Stimulated activated CD4-positive, alpha-beta T cell treated with anti-CD3 and anti-CD28 coated beads, TNF-alpha, amount 100 ng/mL, for 1 hour (primary cell): ENCODE measurements around the gene CARS1.
"Not testable (repeated sequence)": the region's sequence is repeated elsewhere in the genome, so short reads cannot be mapped to it uniquely, and the experiment has no call there.

Experiments
- DNase-seq, 3 donors: peaks; one replicate each; pipeline ENCODE4 v3.0.0-alpha.2; 2020; ENCODE audit warnings: low read depth in 3 of 3, low spot score in 1 of 3

The CARS1 gene

DNA sequence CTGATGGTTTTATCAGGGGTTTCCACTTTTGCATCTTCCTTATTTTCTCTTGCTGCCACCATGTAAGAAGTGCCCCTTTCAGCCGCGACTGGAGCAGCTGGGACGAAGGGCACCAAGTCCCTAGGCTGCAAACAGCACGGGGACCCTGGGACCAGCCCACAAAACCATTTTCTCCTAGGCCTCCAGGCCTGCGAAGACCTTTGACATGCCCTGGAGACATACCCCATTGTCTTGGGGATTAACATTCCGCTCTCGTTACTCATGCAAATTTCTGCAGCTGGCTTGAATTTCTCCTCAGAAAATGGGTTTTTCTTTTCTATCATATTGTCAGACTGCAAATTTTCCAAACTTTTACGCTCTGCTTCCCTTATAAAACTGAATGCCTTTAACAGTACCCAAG lies 6.7 kb upstream of the CARS1 start:
- not testable (repeated sequence) for DNase-seq

DNA sequence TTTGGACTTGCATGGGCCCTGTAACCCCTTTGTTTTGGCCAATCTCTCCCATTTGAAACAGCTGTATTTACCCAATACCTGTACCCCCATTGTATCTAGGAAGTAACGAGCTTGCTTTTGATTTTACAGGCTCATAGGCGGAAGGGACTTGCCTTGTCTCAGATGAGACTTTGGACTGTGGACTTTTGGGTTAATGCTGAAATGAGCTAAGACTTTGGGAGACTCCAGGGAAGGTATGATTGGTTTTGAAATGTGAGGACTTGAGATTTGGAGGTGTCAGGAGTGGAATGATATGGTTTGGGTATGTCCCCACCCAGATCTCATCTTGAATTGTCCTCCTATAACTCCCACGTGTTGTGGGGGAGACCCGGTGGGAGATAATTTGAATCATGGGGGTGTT lies 6.2 kb upstream of the CARS1 start:
- DNase-seq: not testable (repeated sequence)

DNA sequence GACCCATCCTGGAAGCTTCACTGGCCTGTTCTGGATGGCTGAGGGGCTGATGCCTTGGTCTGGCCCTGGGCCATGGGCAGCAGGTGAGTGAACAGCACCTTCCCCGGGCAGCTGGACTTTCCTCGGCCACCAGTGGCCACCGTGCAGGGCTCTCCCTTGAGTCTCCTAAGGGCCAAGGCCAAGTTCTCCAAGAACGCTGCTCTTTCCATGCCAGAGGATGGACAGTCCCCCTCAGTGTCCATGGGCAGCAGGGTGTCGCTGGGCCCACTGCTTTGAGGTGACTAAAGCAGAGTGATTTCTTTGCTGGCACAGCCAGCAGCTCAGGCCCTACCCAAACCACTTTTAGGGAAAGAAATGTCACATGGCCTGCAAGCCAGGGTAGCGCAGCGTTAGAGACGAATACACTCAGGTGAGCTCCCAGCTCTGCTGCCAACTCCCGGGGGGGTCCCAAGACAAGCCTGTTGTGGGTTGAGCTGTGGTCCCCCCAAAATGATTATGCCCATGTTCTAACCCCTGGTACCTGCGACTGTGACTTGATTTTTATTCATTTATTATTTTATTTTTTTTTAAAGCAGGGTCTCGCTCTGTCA lies 3.3 kb upstream of the CARS1 start:
- DNase-seq: no peak

DNA sequence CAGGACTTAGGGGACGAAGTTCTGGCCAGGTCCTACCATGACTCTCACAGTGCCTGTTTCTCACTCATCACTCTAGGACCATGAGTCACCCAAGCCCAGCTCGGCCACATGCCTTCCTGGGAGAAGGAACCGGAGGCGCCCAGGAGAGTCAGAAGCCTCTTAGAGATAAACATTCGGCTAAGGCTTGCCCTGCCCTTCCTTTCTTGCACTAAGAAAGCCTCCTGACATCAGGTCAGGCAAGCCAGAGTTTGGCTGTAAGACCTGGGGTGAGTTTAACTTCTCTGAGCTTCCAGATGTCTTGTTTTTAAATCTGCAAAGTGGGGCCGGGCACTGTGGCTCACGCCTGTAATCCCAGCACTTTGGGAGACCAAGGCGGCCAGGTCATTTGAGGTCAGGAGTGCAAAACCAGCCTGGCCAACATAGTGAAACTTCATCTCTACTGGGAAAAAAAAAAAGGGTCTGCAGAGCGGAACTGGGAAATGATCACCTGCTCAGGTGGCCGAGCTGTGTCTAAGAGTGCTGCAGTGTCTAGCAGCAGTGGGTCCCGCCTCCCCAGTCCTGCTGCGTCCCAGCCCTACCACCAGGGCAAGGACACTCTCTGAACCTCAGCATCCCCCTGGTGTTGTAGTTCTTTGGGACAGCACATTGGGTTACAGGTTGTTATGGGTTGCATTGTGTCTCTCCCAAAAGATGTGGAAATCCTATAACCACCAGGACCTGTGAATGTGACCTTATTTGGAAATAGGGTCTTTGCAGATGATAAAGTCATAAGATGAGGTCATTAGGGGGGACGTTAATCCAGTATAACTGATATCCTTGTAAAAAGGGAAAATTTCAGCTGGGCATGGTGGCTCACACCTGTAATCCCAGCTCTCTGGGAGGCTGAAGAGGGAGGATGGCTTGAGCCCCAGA lies 1.8 kb upstream of the CARS1 start:
- no peak for DNase-seq

DNA sequence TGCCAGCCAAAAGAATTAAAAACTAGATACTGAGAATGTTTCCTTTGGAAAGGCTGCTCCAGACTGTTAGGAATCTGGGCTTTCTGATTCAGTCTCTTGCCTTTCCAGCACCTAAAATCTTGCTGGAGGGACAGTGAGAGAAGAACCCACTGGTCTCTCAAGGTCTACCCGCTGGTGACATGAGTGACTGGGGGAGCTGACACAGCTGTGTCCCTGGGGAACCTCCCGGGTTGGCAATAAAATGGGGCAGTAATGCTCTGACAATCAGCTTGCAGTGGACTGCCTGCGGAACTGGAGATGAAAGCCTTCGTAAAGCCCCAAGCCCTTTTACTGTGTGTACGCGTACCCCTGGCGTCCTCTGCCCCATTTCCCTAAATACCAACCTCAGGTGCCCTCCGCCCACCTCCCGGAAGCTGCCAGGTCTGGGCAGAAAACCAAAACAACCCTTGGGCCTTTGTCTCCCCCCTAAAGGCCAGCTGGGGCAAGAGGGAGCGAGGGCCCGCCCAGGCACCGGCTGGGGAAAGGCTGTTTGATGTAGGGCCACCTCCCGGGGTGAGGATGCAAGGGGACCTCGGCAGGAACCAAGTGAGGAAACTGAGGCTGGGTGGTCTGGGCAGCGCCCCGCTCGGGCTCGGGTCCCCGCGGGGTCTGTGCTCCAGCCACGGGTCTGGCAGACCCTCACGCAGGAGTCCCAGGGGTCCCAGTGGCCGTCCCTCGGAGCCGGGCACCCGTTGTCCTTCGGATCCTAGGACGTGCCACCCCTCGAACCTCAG lies 741 bp downstream of the CARS1 start:
- no peak for DNase-seq

DNA sequence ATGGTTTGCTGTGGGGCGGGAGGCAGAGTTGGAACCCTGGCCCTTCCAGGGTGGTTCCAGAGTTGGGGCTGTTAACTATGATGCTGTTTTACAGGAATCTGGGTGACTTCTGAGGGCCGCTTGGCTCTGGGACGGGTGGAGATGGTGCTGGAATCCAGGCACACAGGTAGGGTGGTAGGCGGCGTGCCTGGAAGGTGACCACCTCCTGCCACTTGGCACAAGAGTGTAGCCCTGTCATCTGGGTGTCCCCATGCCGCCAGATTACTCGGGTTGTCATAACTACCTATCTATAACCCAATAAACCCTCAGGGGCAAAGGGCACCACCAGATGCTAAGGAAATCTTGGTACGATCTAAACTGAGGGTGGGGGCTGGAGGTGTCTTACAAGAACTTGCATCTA lies 1.3 kb downstream of the CARS1 start:
- no peak for DNase-seq

DNA sequence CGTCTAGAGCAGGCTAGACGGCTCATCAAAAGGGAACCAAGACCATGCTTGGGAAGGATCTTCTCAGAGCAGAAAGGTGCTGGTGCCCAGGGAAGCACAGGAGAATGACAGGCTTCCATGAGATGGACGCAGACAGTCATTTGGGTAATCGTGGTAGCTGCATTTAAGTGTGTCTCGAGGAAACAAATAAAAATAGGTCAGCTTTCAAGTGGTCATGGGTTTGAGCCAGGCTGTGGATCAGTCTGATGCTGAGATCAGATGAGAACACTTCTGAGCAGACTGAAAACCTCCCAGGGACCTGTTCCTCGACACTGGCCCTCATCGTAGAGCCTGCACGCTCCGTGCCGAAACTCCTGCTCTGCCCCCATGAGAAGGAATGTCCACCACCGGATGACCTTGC lies 4.7 kb downstream of the CARS1 start:
- no peak for DNase-seq

DNA sequence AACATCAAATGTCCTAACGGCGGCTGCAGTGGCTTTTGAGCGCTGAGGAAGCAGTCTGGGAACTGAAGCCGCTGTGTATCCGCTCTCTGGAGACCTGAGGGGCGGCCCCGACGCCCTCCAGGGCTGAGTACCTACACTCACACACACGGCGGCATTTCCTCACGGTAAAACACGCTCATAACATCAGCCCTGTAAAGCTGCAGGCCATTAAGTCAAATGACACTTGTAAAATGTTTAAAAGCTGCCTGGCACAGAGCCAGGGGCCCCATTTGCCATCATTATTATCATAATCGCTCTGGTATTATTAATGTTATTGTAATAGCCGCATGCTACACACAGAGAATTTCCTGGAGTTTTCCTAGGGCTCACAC lies 5.1 kb downstream of the CARS1 start:
- no peak for DNase-seq

DNA sequence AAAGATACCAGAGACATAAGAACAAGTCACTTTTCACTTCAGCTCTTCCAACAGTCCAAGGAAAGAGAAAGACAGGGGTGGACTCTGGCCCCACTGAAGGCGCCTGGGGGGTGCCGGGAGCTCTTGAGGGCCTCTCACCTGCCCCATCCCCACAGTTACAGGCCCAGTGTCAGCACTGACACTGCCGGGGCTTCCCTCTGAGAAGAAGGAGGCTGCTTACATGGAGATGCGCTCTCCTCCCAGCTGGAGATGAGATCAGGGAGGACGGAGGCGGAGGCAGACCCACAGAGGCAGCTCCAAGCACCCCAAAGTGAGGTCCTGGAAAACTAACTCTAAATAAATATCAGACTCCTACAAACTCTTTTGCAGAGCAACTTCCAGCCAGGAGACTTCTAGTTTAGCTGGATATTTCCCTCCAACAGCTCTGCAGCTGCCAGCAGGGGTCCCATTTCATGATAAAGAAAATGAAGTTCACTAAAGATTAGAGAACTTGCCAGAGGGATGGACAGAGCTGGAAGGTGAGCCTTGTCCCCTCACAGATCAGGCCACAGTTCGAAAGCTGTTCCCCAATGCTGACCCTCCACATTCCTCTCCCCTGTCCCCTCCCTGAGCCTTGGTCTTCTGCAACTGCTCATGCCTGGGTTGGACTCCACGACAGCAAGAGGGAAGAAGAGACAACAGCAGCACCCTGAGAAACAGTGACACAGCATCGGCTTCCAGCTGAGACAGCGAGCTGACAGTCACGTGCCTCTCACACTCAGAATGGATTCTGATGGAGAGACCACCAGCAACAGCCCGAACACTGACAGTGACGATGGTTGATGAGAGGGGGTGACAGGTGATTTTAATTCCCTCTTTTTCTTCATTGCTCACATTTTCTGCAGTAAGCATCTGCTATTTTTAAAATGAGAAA lies 5.8 kb downstream of the CARS1 start:
- DNase-seq: no peak

DNA sequence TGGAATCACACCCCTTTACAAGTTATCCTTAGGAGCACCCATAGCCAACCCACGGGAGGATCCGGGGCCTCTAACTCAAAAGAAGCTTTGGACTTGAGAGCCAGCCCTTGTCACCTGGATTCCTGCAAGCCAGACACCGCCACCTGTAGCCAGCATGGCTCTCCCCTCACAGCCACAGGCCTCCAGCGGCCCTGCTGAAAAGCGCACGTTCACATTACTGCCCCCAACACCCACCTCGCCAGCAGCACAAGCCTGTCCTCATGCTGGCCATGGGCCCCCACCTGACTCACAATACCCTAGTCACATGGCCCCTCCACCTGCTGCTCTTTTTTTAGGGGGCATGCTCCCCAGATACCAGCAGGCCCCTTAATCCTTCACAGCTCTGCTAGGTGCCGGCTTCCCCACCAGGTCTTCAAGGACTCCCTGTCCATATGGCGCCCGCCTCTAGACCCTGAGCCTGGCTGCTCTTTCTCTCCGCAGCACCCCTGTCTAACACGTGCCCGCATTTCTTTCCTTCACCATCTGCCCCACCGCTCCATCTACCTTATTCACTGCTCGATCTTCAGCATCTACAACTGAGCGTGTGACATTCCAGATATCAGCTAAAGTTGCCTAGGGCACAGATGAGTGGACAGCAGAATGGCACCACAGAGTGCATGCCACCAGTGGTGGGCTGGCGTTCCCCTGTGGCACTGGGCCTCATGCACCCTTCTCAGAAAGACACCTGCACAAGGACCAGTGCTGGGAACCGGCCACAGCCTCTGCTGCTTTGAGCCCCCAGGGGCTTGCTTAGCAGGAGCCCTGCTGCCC lies 6.6 kb downstream of the CARS1 start:
- DNase-seq: no peak

DNA sequence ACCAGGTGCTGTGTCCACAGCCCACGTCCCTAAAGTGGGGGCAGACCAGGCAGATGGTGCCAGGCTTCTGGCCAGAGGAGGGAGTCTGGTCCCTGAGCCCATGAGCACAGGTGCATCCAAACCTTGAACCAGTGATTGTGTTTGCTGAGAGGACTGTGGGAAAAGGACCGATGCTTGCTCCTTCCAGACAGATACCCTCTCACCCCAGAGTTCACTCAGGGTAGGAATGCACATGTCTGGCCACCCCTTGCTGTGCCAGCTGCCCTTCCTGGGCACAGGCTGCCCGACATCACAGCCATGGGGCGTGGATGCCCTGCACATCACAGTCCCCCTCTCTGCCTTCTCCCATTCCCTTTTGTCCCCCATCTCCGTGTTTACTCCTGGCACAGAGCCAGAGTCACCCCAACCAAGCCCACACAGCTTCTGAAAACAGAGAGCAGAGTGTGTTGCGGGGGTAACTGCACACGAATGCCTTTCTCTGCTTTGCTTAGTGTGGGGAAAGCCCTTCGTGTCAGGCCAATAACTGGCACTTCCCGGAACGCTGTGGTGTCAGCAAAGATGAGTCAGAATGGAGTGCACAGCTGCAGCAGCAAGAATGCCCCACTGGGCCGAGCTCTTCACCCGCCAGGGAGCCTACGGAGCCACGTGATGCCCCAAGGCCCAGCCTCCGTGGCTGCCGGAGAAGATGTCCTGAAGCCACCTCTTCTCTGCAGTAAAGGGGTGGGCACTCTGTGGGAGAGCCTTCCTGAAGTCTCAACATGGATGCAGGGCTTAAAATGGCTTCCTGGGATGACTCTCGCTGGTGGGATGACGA lies 7.6 kb downstream of the CARS1 start:
- peak; percentile 27 to 66 (median 39) for DNase-seq

DNA sequence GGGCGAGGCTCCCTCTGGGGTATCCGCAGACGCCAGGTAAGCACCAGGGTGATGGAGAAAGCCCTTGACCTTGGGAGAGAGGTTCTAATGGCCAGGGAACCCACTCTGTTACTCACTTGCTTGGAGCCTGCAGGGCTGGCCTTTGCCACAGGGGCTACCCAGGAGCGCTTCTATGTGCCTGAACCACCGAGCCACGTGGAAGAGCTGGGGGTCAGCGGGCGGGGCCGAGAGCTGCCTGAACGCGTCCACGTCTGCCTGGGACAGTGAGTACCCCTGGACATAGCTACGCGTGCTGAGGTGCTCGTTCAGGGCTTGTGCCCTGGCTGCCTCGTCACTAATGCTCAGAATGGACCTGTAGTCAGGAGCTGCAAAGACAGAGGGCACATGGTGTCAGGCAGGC lies 9.6 kb downstream of the CARS1 start:
- DNase-seq: no peak

DNA sequence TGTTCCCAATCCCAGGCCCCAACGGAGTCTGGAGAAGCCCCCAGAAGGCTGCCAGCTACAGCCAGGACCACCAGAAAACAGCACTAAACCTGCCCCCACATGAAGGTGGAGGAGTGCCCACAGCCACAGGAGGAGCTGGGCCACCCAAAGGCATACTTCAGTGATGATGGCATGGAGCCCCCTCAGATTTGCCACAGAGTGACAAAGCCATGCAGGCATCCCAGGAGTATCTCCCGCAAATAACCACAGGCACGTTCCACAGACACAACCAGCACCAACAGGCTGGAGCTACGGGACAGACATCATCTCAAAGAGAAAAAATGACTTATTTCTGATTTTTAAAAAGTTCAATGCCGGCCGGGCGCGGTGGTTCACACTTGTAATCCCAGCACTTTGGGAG lies 10.6 kb downstream of the CARS1 start:
- no peak for DNase-seq

DNA sequence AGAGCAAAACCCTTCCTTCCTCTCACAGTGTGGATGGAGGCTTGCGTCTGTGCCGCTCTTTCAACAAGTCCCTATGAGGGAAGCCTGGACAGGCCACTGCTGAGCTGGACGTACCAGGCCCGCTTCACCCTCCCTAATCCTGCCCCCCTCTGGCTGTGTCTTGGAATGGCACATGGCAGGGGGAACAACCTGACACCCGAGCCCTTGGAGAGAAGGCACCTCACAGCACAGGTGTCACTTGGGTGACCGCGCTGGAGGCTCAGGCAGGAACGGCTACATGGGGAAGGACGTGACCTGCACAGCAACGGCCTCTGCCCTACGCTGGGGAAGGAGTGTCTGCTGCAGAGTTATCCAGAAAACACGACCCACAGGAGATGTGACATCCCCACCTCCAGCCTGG lies 11.0 kb downstream of the CARS1 start:
- DNase-seq: no peak

DNA sequence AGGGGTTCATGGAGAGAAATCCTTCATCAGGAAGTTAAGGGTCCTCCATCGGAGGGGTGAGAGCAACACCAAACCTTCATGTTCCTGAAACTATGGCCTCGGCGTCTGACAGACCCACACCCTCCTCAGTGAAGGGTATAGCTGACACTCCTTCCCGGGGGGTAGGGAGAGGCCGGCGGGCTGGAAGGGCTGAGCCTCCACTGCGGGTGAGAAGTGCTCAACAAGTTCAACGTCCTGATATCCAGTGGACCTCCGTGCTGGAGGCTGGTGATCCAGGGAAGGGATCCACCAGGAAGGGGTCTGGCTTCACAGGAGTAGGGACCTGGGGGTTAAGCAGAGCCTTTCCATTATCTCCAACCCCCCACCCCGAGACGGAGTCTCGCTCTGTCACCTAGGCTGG lies 12.3 kb downstream of the CARS1 start:
- no peak for DNase-seq

DNA sequence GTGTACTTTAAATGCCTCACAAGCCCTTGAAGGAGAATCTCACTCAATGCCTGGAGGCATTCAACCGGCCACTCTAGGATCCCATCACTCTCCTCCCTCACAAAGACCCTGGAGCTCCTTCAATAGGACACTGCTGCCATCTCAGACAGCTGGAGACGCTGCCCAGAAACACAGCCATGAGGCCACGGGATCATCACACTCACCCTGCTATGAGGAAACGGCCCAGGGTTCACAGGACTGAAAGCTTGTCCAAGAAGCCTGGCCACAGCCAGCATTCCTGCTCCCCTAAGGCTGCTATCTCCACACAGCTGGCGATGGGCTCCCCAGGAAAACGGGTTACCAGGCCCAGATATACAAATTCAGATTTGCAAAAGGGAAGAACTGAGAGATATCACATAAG lies 13.2 kb downstream of the CARS1 start:
- DNase-seq: no peak

DNA sequence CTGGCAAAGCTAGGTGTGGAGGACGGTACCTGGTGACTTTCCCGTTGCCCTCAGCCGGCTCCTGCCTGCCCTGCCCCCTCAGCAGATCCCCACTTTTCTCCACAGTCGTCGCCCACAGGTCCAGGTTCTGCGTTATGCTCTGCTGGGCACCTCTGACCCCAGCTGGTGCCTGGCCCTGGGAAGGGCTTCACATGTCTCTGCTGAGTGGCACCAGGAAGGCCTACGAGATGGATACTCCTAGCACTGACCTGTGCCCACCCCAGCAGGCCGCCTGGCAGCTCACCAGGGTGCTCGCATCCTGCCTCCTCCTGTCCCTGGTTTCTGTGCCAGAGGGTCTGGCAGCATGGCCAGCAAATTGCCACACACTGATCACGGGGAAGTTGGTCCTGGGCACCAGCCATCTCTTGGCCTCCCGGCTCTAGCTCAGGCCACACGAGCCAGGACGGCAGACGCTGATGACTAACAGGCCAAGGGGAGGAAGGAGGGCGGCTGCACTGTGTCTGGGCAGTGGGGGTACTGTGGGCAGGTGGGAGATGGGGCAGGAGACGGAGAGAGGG lies 13.8 kb downstream of the CARS1 start:
- no peak for DNase-seq

DNA sequence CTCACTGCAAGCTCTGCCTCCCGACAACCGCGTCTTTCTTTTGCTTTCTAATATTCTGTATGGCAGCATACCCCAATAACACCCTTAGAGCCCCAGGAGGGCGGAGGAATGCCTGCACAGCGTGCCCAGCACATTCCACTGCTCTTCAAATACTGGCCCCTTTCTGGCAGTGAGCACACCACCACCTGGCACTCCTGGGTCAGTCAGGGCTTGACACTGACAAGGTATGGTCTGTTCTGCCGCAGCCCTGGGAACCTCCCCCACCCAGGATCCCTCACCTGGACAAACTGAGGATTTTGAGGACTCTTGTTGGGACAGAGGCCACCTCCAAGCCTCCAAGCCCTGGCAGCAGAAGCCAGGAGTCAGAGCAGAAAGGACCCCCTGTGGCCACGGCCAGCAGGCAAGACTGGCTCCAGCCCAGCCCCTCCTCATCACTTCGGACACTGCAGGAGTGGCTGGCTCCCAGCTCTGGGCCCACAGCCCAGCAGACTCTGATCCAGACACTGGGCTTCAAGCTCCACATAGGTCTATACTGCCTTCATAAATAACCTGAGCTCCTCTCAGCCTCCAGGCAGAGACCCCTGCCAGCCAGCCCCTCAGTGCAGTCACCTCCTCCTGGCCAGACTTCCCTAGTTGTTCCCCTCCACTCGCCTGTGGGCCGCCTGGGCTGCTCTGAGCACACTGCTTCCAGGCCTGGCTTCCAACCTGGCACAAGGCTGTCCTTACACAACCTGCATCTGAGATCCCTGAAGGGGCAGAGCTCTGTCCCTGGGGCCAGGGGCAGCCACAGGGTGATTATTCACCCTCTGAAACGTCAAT lies 14.5 kb downstream of the CARS1 start:
- DNase-seq: no peak
